A549 (cell line): ENCODE measurements around the gene RALGDS. TPM values are rescaled to one million over a fixed set of nuclear protein-coding genes. Genes with fewer than 3 reads are reported as not detected.

Experiments
- ATAC-seq, 2 experiments: fragments of 200-7000 bp in 1 of 2; fragments of >200 bp in 1 of 2; cut with Nextera tagmentation in 1 of 2; cut with Tn5 transposase in 1 of 2; 3 replicates each; pipeline versions ENCODE4 v1.8.0 to v1.9.1; 2018 to 2020; ENCODE audit warnings: mild to moderate bottlenecking in 1 of 2, moderate library complexity in 1 of 2
- CTCF ChIA-PET: fragments of 300-600 bp; sonication (Branson Sonifier 250); formaldehyde crosslinking; extraction: SDS; loops from one replicate; lab custom pipeline; 2021; ENCODE audit warnings: antibody characterized with exemption, inconsistent platforms; lab: Yijun Ruan, JAX
- POLR2A ChIA-PET: fragments of 350-600 bp; formaldehyde crosslinking; extraction: SDS; loops from one replicate; lab custom pipeline; 2021; ENCODE audit warnings: antibody characterized with exemption, inconsistent platforms; lab: Yijun Ruan, JAX
- DNase-seq, 2 experiments: peaks; one replicate each; pipeline versions ENCODE4 v3.0.0 to v3.0.0-alpha.2; 2011 to 2016; ENCODE audit warnings: low read depth in 1 of 2, low spot score in 1 of 2
- FAIRE-seq: peaks from 2 replicates; lab custom pipeline; 2011; peaks lifted over from hg19 to GRCh38; lab: Jason Lieb, UNC
- H3K27ac ChIP-seq, 2 experiments: fragments of >200 bp; sonication (Bioruptor Twin); formaldehyde crosslinking; 3 replicates each; pipeline ENCODE4 v1.5.1; 2016 to 2017
- H3K4me1 ChIP-seq: fragments of >200 bp; sonication (Bioruptor Twin); formaldehyde crosslinking; 3 replicates; pipeline ENCODE4 v1.6.1; 2016
- H3K4me2 ChIP-seq: fragments of >200 bp; sonication (Bioruptor Twin); formaldehyde crosslinking; 3 replicates; pipeline ENCODE4 v1.6.1; 2016
- H3K4me3 ChIP-seq: fragments of >200 bp; sonication (Bioruptor Twin); formaldehyde crosslinking; 3 replicates; pipeline ENCODE4 v1.5.1; 2016
- H3K9me3 ChIP-seq: fragments of >200 bp; sonication (Bioruptor Twin); formaldehyde crosslinking; 3 replicates; pipeline ENCODE4 v1.6.1; 2016
- ATOH8 ChIP-seq: fragments of 250-450 bp; sonication (Bioruptor Pico); IDR thresholded peaks from 2 replicates; pipeline ENCODE4 v1.5.0; 2020; ENCODE audit warnings: low read depth, mild to moderate bottlenecking, moderate library complexity
- BCL3 ChIP-seq: fragments of >200 bp; sonication (Bioruptor Twin); formaldehyde crosslinking; IDR thresholded peaks from 3 replicates; pipeline ENCODE4 v1.6.1; 2016
- CBX2 ChIP-seq: fragments of 200-600 bp; sonication (generic); IDR thresholded peaks from 2 replicates; pipeline ENCODE4 v1.6.1; 2016; ENCODE audit warnings: low read depth, mild to moderate bottlenecking, borderline replicate concordance
- CBX8 ChIP-seq: fragments of 200-600 bp; sonication (generic); IDR thresholded peaks from 2 replicates; pipeline ENCODE4 v1.6.1; 2016
- CHD2 ChIP-seq: fragments of 150-350 bp; IDR thresholded peaks from 2 replicates; pipeline ENCODE4 v1.6.1; 2014; ENCODE audit warnings: low read length; ENCODE audit not compliant: partially characterized antibody
- CHD4 ChIP-seq: fragments of 200-600 bp; sonication (generic); IDR thresholded peaks from 2 replicates; pipeline ENCODE4 v1.6.1; 2016; ENCODE audit warnings: antibody characterized with exemption, mild to moderate bottlenecking, borderline replicate concordance
- CTCF ChIP-seq: fragments of >200 bp; sonication (Bioruptor Twin); formaldehyde crosslinking; IDR thresholded peaks from 3 replicates; pipeline ENCODE4 v1.5.1; 2016
- EHF ChIP-seq: fragments of 250-450 bp; sonication (Bioruptor Pico); IDR thresholded peaks from 2 replicates; pipeline ENCODE4 v1.5.0; 2020; ENCODE audit warnings: mild to moderate bottlenecking
- ELK1 ChIP-seq: fragments of 150-350 bp; IDR thresholded peaks from 2 replicates; pipeline ENCODE4 v1.6.1; 2014; ENCODE audit warnings: low read depth, mild to moderate bottlenecking, low read length
- EP300 ChIP-seq, 2 experiments: fragments of >200 bp; sonication (Bioruptor Twin); formaldehyde crosslinking; IDR thresholded peaks; 2 replicates in 1 of 2; 3 replicates in 1 of 2; pipeline ENCODE4 v1.6.1; 2016 to 2017
- ESRRA ChIP-seq: fragments of 150-350 bp; IDR thresholded peaks from 2 replicates; pipeline ENCODE4 v1.6.1; 2014; ENCODE audit warnings: mild to moderate bottlenecking, low read length, borderline replicate concordance
- GATA3 ChIP-seq: IDR thresholded peaks from 2 replicates; pipeline ENCODE4 v1.6.1; 2012; ENCODE audit warnings: borderline replicate concordance
- KDM5A ChIP-seq: fragments of 200-600 bp; sonication (generic); IDR thresholded peaks from 2 replicates; pipeline ENCODE4 v1.6.1; 2016; ENCODE audit warnings: antibody characterized with exemption, mild to moderate bottlenecking
- MAZ ChIP-seq: fragments of 150-350 bp; IDR thresholded peaks from 2 replicates; pipeline ENCODE4 v1.6.1; 2014; ENCODE audit warnings: antibody characterized with exemption, low read depth, low read length, borderline replicate concordance
- MYC ChIP-seq: IDR thresholded peaks from 2 replicates; pipeline ENCODE4 v1.6.1; 2012; ENCODE audit warnings: mild to moderate bottlenecking, inconsistent platforms, low read length, improper control_type of control experiment, borderline replicate concordance
- POLR2AphosphoS2 ChIP-seq: conservative IDR thresholded peaks from 2 replicates; pipeline ENCODE4 v1.6.1; 2012; ENCODE audit warnings: low read length, improper control_type of control experiment, inconsistent platforms
- RCOR1 ChIP-seq: fragments of 150-350 bp; IDR thresholded peaks from 2 replicates; pipeline ENCODE4 v1.6.1; 2014; ENCODE audit warnings: antibody characterized with exemption, low read length, low read depth
- RFX5 ChIP-seq: fragments of 450-650 bp; IDR thresholded peaks from 2 replicates; pipeline ENCODE4 v1.7.1; 2014; ENCODE audit warnings: antibody characterized with exemption, mild to moderate bottlenecking, moderate library complexity
- SREBF2 ChIP-seq: fragments of 450-650 bp; IDR thresholded peaks from 2 replicates; pipeline ENCODE4 v1.6.1; 2014; ENCODE audit warnings: mild to moderate bottlenecking, moderate library complexity
- USF2 ChIP-seq: fragments of 450-650 bp; IDR thresholded peaks from 2 replicates; pipeline ENCODE4 v1.6.1; 2014; ENCODE audit warnings: antibody characterized with exemption
- ZSCAN20 ChIP-seq: fragments of 250-450 bp; sonication (Bioruptor Pico); IDR thresholded peaks from 2 replicates; pipeline ENCODE4 v1.8.0; 2022; ENCODE audit warnings: mild to moderate bottlenecking, moderate library complexity
- WGBS: methylation state at CpG from one replicate; pipeline ENCODE4 v1.1.6; 2017; ENCODE audit errors: missing lambda C conversion rate; 5-methylcytosine and 5-hydroxymethylcytosine counted together
- polyA plus RNA-seq, 4 experiments: library from polyadenylated mRNA; depleted of rRNA in 3 of 4; stranded (reverse); fragments of >200 nt; fragmentation: RNase III in 1 of 4; extraction: RNeasy Plus Mini Kit Qiagen cat#74134 plus additional on column Dnase treatment in 1 of 4; gene quantifications; 2 replicates in 3 of 4; 3 replicates in 1 of 4; pipeline ENCODE4 v1.2.3, GENCODE V29; 2011 to 2017
- TF ChIP-seq, protein P1 (sequence below): IDR thresholded peaks from 2 replicates; pipeline ENCODE4 v1.6.1; 2012
- TF ChIP-seq, protein P2 (sequence below): fragments of 250-450 bp; sonication (Bioruptor Pico); IDR thresholded peaks from 2 replicates; pipeline ENCODE4 v1.5.0; 2021; ENCODE audit warnings: mild to moderate bottlenecking, moderate library complexity, borderline replicate concordance

Gene RALGDS
- polyA plus RNA-seq, 2 of the 4 experiments (the other 2 are of a cell fraction), result 8.9 to 12.1 TPM

GRCh38 chr9:133124907-133125275 lies 3.9 kb upstream of the RALGDS start:
- CTCF ChIA-PET, result interaction anchor here (1.2 to 39.2 kb wide), 3 partner anchors 10 to 21 kb away, joined by 4 to 1284 read pairs (median 108); partner anchors contain the start of gene RALGDS
- H3K4me1 ChIP-seq, result peaks cover 18% of the 10 kb centered on the region
- no peak for FAIRE-seq
- WGBS, result 71% methylated on average over 2 of the region's 2 CpGs
- H3K4me3 ChIP-seq, result no peak overlapping the region
- TF ChIP-seq CHD2 (no peak), EP300 (IDR thresholded peaks at IDR 0.05) (no peak), CHD4 (no peak), CBX2 (no peak), MYC (no peak), GATA3 (no peak), RFX5 (no peak), ATOH8 (CRISPR knock-in tag) (no peak), ELK1 (no peak)
- TF ChIP-seq, protein P1, sequence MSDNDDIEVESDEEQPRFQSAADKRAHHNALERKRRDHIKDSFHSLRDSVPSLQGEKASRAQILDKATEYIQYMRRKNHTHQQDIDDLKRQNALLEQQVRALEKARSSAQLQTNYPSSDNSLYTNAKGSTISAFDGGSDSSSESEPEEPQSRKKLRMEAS, result no peak
- TF ChIP-seq, all 56 proteins: peak for 0
- no peak for ATAC-seq
- no peak overlapping the region for H3K27ac ChIP-seq
- DNase-seq, result no peak
- POLR2A ChIA-PET, result no interaction called here
- H3K4me2 ChIP-seq, result no peak overlapping the region
- no peaks in the 10 kb centered on the region for H3K9me3 ChIP-seq

DNA sequence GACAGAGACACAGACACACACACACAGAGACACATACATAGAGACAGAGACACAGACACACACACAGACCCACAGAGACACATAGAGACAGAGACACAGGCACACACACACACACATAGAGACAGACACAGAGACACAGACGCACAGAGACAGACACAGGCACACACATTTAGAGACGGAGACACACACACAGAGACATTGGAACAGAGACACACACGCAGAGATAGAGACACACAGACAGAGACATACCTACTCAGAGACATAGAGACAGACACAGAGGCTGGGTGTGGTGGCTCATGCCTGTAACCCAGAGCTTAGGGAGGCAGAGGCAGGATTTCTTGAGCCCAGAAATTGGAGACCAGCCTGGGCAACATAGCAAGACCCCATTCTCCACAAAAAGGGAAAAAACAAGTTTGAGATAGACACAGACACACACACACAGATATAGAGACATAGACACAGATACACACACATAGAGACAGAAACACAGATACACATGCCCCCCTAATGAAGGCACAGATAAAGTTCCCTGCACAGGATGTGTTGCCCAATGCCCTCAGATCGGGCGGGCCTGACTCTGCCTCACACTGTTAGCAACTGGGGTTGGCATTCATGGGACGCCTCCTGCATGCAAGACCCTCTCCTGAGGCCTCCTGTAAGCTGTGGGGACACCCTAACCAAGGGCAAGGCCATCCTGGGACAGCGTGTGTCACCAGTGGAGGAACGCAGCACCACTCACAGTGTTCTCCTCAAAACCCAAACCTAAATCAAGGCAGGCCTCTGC lies 3.3 kb upstream of the RALGDS start:
- Histone ChIP-seq H3K9me3 (no peaks in the 10 kb centered on the region), H3K27ac (no peak overlapping the region), H3K4me3 (no peak overlapping the region), H3K4me1 (peaks cover 20% of the 10 kb centered on the region), H3K4me2 (no peak overlapping the region)
- no peak for FAIRE-seq
- ChIA-PET CTCF (interaction anchor here (8.0 to 39.2 kb wide), 2 partner anchors 16 to 21 kb away, joined by 108 to 1284 read pairs; partner anchors contain the start of gene RALGDS), POLR2A (no interaction called here)
- no peak for ATAC-seq
- DNase-seq, result no peak
- TF ChIP-seq ZSCAN20 (no peak), KDM5A (no peak), BCL3 (no peak), GATA3 (no peak), CHD4 (no peak), RFX5 (no peak), CTCF (no peak), USF2 (no peak), POLR2AphosphoS2 (no peak), RCOR1 (no peak), MYC (no peak), MAZ (no peak), EHF (CRISPR knock-in tag) (no peak), ESRRA (no peak), SREBF2 (no peak), EP300 (IDR thresholded peaks at IDR 0.05) (no peak), CBX8 (no peak)
- TF ChIP-seq, protein P2, sequence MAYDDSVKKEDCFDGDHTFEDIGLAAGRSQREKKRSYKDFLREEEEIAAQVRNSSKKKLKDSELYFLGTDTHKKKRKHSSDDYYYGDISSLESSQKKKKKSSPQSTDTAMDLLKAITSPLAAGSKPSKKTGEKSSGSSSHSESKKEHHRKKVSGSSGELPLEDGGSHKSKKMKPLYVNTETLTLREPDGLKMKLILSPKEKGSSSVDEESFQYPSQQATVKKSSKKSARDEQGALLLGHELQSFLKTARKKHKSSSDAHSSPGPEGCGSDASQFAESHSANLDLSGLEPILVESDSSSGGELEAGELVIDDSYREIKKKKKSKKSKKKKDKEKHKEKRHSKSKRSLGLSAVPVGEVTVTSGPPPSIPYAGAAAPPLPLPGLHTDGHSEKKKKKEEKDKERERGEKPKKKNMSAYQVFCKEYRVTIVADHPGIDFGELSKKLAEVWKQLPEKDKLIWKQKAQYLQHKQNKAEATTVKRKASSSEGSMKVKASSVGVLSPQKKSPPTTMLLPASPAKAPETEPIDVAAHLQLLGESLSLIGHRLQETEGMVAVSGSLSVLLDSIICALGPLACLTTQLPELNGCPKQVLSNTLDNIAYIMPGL (CRISPR knock-in tag), result no peak
- WGBS, result 88% methylated on average over 8 of the region's 8 CpGs
